ACC112 (cell line): ENCODE measurements around the gene OR5AU1.

Experiments used
- H2AFZ ChIP-seq: fragments of 200-600 bp; sonication (generic); one replicate; pipeline ENCODE4 v1.6.0; 2017; ENCODE audit warnings: antibody characterized with exemption, low read length; ENCODE audit not compliant: unreplicated experiment
- H3K27ac ChIP-seq: fragments of 200-600 bp; sonication (generic); 2 replicates; pipeline ENCODE4 v1.5.1; 2014; ENCODE audit warnings: low read depth, mild to moderate bottlenecking, antibody characterized with exemption, low read length, moderate library complexity
- H3K27me3 ChIP-seq: fragments of 200-600 bp; sonication (generic); 2 replicates; pipeline ENCODE4 v1.6.1; 2014; ENCODE audit warnings: mild to moderate bottlenecking, antibody characterized with exemption, low read length, moderate library complexity, mixed read lengths; ENCODE audit not compliant: insufficient read depth
- H3K36me3 ChIP-seq: fragments of 200-600 bp; sonication (generic); 2 replicates; pipeline ENCODE4 v1.6.1; 2016; ENCODE audit warnings: mild to moderate bottlenecking, antibody characterized with exemption, low read length, moderate library complexity, mixed read lengths; ENCODE audit not compliant: insufficient read depth
- H3K4me1 ChIP-seq: fragments of 200-600 bp; sonication (generic); one replicate; pipeline ENCODE4 v1.6.1; 2016; ENCODE audit warnings: low read length, mixed read lengths; ENCODE audit not compliant: insufficient read depth, unreplicated experiment, control insufficient read depth
- H3K4me3 ChIP-seq: fragments of 200-600 bp; sonication (generic); 2 replicates; pipeline ENCODE4 v1.5.1; 2014; ENCODE audit warnings: mild to moderate bottlenecking, low read depth, low read length
- H3K79me2 ChIP-seq: fragments of 200-600 bp; sonication (generic); one replicate; pipeline ENCODE4 v1.6.0; 2016; ENCODE audit warnings: low read length; ENCODE audit not compliant: control insufficient read depth, unreplicated experiment, insufficient read depth

OR5AU1 gene

GRCh38 chr14:21136024-21136423 is 19.8 kb downstream of the OR5AU1 start:
- H3K79me2 ChIP-seq, result no peaks in the 10 kb centered on the region
- H3K4me1 ChIP-seq, result no peaks in the 10 kb centered on the region
- no peak overlapping the region for H2AFZ ChIP-seq
- H3K4me3 ChIP-seq, result no peak overlapping the region
- no peaks in the 10 kb centered on the region for H3K27me3 ChIP-seq
- H3K27ac ChIP-seq, result no peak overlapping the region
- no peaks in the 10 kb centered on the region for H3K36me3 ChIP-seq

GRCh38 chr14:21133901-21134300 is 22.0 kb downstream of the OR5AU1 start:
- Histone ChIP-seq H3K4me3 (no peak overlapping the region), H2AFZ (no peak overlapping the region)

GRCh38 chr14:21123429-21123828 is 32.4 kb downstream of the OR5AU1 start:
- H3K4me1 ChIP-seq, result no peaks in the 10 kb centered on the region
- H2AFZ ChIP-seq, result no peak overlapping the region
- peaks cover 46% of the 10 kb centered on the region for H3K27me3 ChIP-seq
- no peaks in the 10 kb centered on the region for H3K36me3 ChIP-seq
- no peaks in the 10 kb centered on the region for H3K79me2 ChIP-seq
- no peak overlapping the region for H3K27ac ChIP-seq
- H3K4me3 ChIP-seq, result no peak overlapping the region

More at GRCh38 chr14:21133901-21134300, 22.0 kb downstream of the OR5AU1 start:
- Histone ChIP-seq H3K79me2 (no peaks in the 10 kb centered on the region), H3K27me3 (peaks cover 4% of the 10 kb centered on the region), H3K4me1 (no peaks in the 10 kb centered on the region), H3K36me3 (no peaks in the 10 kb centered on the region), H3K27ac (no peak overlapping the region)

- Histone ChIP-seq H3K4me1 (no peaks in the 10 kb centered on the region), H3K27ac (no peak overlapping the region)
Observed at GRCh38 chr14:21121122-21121521, 34.7 kb downstream of the OR5AU1 start.

GRCh38 chr14:21120686-21121085 is 35.2 kb downstream of the OR5AU1 start:
- no peak overlapping the region for H3K27ac ChIP-seq
- H2AFZ ChIP-seq, result no peak overlapping the region
- H3K4me1 ChIP-seq, result no peaks in the 10 kb centered on the region
- H3K79me2 ChIP-seq, result no peaks in the 10 kb centered on the region
- no peak overlapping the region for H3K4me3 ChIP-seq
- H3K27me3 ChIP-seq, result peaks cover 27% of the 10 kb centered on the region
- H3K36me3 ChIP-seq, result no peaks in the 10 kb centered on the region

More at GRCh38 chr14:21121122-21121521, 34.7 kb downstream of the OR5AU1 start:
- no peak overlapping the region for H2AFZ ChIP-seq
- no peak overlapping the region for H3K4me3 ChIP-seq
- no peaks in the 10 kb centered on the region for H3K36me3 ChIP-seq
- H3K27me3 ChIP-seq, result peaks cover 32% of the 10 kb centered on the region
- no peaks in the 10 kb centered on the region for H3K79me2 ChIP-seq

- H3K4me3 ChIP-seq, result no peak overlapping the region
- no peaks in the 10 kb centered on the region for H3K79me2 ChIP-seq
- H3K27ac ChIP-seq, result no peak overlapping the region
- H3K36me3 ChIP-seq, result no peaks in the 10 kb centered on the region
- peaks cover 21% of the 10 kb centered on the region for H3K27me3 ChIP-seq
- no peaks in the 10 kb centered on the region for H3K4me1 ChIP-seq
- no peak overlapping the region for H2AFZ ChIP-seq
Observed at GRCh38 chr14:21118933-21119332, 36.9 kb downstream of the OR5AU1 start.

DNA sequence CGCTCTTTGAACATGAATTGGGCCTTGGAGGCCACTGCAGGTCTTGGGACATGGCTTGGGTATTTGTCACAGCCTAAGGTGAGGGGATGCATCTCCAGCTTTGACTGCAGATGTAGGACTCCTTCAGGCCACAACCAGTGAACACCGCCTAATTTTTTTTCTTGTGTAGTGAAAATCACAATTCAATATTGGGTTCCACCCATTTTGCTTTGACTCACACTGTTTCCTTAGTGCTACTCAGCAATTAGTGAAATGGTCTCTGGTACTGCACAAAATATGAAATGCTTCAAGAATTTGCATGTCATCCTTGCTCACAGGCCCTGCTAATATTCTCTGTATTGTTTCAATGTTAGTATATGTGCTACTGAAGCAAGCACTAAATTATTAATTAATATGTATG is 42.5 kb downstream of the OR5AU1 start:
- no peaks in the 10 kb centered on the region for H3K79me2 ChIP-seq
- no peaks in the 10 kb centered on the region; the same call in 1 of the 2 replicates for H3K27me3 ChIP-seq
- no peak overlapping the region for H3K27ac ChIP-seq
- no peaks in the 10 kb centered on the region for H3K36me3 ChIP-seq
- H2AFZ ChIP-seq, result no peak overlapping the region
- no peak overlapping the region for H3K4me3 ChIP-seq
- no peaks in the 10 kb centered on the region for H3K4me1 ChIP-seq

GRCh38 chr14:21112255-21112654 is 43.6 kb downstream of the OR5AU1 start:
- Histone ChIP-seq H3K4me1 (peaks cover 7% of the 10 kb centered on the region), H3K36me3 (no peaks in the 10 kb centered on the region), H3K4me3 (no peak overlapping the region), H3K79me2 (no peaks in the 10 kb centered on the region), H3K27ac (no peak overlapping the region), H3K27me3 (no peaks in the 10 kb centered on the region; the same call in 1 of the 2 replicates), H2AFZ (no peak overlapping the region)

DNA sequence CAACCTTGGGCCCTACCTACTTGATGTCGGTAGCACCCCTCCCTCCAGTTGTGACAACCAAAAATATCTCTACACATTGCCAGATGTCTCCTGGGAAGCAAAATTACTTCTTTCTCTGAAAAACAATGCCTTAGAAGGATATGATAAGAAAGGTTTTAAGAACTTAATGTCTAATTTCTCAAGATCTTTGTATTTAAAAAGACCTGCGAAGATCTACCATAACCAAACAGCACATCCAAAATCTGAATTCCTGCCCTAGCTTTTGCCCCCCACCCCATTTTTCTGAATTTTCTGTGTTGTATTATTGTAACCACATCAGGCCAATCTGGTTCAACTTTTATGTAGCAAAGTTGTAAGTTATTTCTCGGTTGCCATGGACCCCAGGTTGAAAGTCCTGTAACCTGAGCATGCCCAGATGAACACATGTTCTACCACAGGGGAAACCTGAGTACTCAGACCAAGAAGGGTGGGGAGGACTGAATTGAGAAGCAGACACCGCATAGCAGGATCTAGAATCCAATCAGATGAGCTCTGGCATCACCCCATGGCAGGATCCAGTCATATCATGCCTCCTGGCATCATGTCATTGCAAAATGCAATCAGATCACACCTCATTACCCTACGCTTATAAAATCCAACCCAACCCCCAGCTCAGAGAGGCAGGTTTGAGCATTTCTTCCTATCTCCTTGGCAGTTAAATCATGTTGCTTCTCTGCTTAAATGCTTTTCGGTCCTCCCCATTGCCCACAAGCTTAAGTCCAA is 46.3 kb downstream of the OR5AU1 start:
- Histone ChIP-seq H3K27me3 (no peaks in the 10 kb centered on the region; the same call in 1 of the 2 replicates), H3K36me3 (no peaks in the 10 kb centered on the region), H3K4me3 (no peak overlapping the region), H3K27ac (no peak overlapping the region), H3K4me1 (peaks cover 34% of the 10 kb centered on the region), H3K79me2 (no peaks in the 10 kb centered on the region), H2AFZ (no peak overlapping the region)

GRCh38 chr14:21108791-21109190 is 47.1 kb downstream of the OR5AU1 start:
- H3K4me3 ChIP-seq, result no peak overlapping the region
- H3K27me3 ChIP-seq, result no peaks in the 10 kb centered on the region; the same call in 1 of the 2 replicates
- no peak overlapping the region for H3K27ac ChIP-seq
- peaks cover 35% of the 10 kb centered on the region for H3K4me1 ChIP-seq
- no peaks in the 10 kb centered on the region for H3K79me2 ChIP-seq
- no peaks in the 10 kb centered on the region for H3K36me3 ChIP-seq
- H2AFZ ChIP-seq, result no peak overlapping the region

DNA sequence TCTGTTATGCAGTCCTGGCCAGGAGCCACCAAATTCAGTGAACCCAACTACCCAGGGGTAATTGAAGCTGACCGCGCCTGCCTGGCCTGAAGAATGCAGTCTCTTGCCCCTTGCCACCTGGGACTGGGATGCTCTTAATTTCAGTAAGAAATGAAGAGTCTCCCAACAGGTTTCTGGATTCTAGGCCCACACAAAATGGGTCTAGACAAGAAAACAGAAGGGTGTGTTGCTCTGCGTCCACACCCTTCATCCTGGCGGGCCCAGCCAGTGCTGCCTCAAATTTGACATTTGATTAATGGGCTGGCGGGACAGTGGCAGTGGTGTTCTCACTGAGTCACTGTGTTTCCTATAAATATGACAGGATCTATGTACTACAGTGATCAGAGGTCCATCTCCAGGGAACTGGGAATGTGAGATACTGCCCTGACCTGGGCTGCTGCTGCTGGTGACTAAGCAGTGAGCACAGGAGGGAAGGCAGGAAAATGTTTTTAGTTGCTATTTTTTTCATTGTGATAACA is 48.5 kb downstream of the OR5AU1 start:
- H3K79me2 ChIP-seq, result no peaks in the 10 kb centered on the region
- peaks cover 42% of the 10 kb centered on the region for H3K4me1 ChIP-seq
- peak overlapping the region; percentile 91 for H3K27ac ChIP-seq
- no peaks in the 10 kb centered on the region for H3K36me3 ChIP-seq
- H2AFZ ChIP-seq, result peak overlapping the region; percentile 59
- H3K4me3 ChIP-seq, result no peak overlapping the region
- H3K27me3 ChIP-seq, result no peaks in the 10 kb centered on the region; the same call in 1 of the 2 replicates
